HCT116 (cell line): Measurements from ENCODE around the gene AAMDC. TPM values are rescaled to one million over a fixed set of nuclear protein-coding genes. Genes with fewer than 3 reads are reported as not detected.

ENCODE experiments used
- ATAC-seq: fragments of 200-7000 bp; cut with Tn5 transposase; 2 replicates; pipeline ENCODE4 v1.9.1; 2020; ENCODE audit warnings: mild to moderate bottlenecking, moderate library complexity
- BruUV-seq: library from RNA; stranded (reverse); fragments of 400-500 nt; replicated peaks from 2 replicates; lab custom pipeline; 2021; lab: Mats Ljungman, UMichigan
- CTCF ChIA-PET: fragments of 300-600 bp; sonication (Branson Sonifier 250); formaldehyde crosslinking; loops from one replicate; lab custom pipeline; 2021; ENCODE audit warnings: antibody characterized with exemption; lab: Charles Lee
- POLR2A ChIA-PET: fragments of 300-600, 350-600 bp; sonication (Branson Sonifier 250); formaldehyde crosslinking; loops from one replicate; lab custom pipeline; 2021; ENCODE audit warnings: antibody characterized with exemption; lab: Charles Lee
- RAD21 ChIA-PET, 2 experiments: fragments of 300-600 bp; sonication (Branson Sonifier 250); formaldehyde crosslinking; loops; one replicate each; lab custom pipeline; 2023; ENCODE audit warnings: low total read pairs in 2 of 2; ENCODE audit not compliant: uncharacterized antibody in 2 of 2, unreplicated experiment in 2 of 2, low non-redundant PET in 1 of 2; lab: Charles Lee
- DNase-seq: peaks from one replicate; pipeline ENCODE4 v3.0.0-alpha.2; 2010; ENCODE audit warnings: low read depth, low spot score
- H2AFZ ChIP-seq: fragments of 200-600 bp; shearing (Covaris generic), sonication (generic); 2 replicates; pipeline ENCODE4 v1.6.1; 2017; ENCODE audit warnings: low read depth, mixed run types, mixed read lengths, antibody characterized with exemption, low read length; ENCODE audit not compliant: poor library complexity, severe bottlenecking
- H3K27ac ChIP-seq: 2 replicates; pipeline ENCODE4 v1.5.1; 2012; ENCODE audit warnings: low read depth, low read length
- H3K27me3 ChIP-seq: fragments of 200-600 bp; sonication (generic); 2 replicates; pipeline ENCODE4 v1.6.1; 2016; ENCODE audit warnings: mixed run types, low read length, mixed read lengths; ENCODE audit not compliant: insufficient read depth
- H3K36me3 ChIP-seq, 2 experiments: fragments of 200-500 bp in 1 of 2; fragments of 200-600 bp in 1 of 2; sonication (Bioruptor generic) in 1 of 2; sonication (generic) in 1 of 2; 2 replicates each; pipeline versions ENCODE4 v1.5.1 to v1.6.1; 2014 to 2016; ENCODE audit warnings: low read length in 2 of 2, inconsistent platforms in 1 of 2, mixed read lengths in 1 of 2, mixed run types in 1 of 2; ENCODE audit not compliant: insufficient read depth in 2 of 2, control insufficient read depth in 1 of 2
- H3K4me1 ChIP-seq, 2 experiments: fragments of 200-600 bp in 1 of 2; sonication (generic) in 1 of 2; 2 replicates each; pipeline versions ENCODE4 v1.5.1 to v1.6.1; 2012 to 2017; ENCODE audit warnings: low read length in 2 of 2, inconsistent platforms in 1 of 2, mild to moderate bottlenecking in 1 of 2, mixed read lengths in 1 of 2, mixed run types in 1 of 2, moderate library complexity in 1 of 2; ENCODE audit not compliant: insufficient read depth in 2 of 2, control insufficient read depth in 1 of 2
- H3K4me2 ChIP-seq: fragments of 200-600 bp; sonication (generic); 2 replicates; pipeline ENCODE4 v1.6.1; 2017; ENCODE audit warnings: mixed run types, low read length, mixed read lengths
- H3K4me3 ChIP-seq, 2 experiments: fragments of 200-600 bp in 1 of 2; sonication (generic) in 1 of 2; replicated peaks in 1 of 2; 2 replicates each; pipeline ENCODE4 v1.5.1; 2011 to 2016; ENCODE audit warnings: low read length in 2 of 2, control low read depth in 1 of 2, low read depth in 1 of 2, mild to moderate bottlenecking in 1 of 2, mixed read lengths in 1 of 2, mixed run types in 1 of 2
- H3K79me2 ChIP-seq: fragments of 200-600 bp; sonication (generic); 2 replicates; pipeline ENCODE4 v1.6.1; 2017; ENCODE audit warnings: mild to moderate bottlenecking, mixed run types, low read length, moderate library complexity, mixed read lengths; ENCODE audit not compliant: insufficient read depth
- H3K9ac ChIP-seq: fragments of 200-600 bp; sonication (generic); 2 replicates; pipeline ENCODE4 v1.6.1; 2016; ENCODE audit warnings: low read length, mixed read lengths
- H3K9me2 ChIP-seq: fragments of 200-600 bp; sonication (generic), shearing (Covaris generic); 2 replicates; pipeline ENCODE4 v1.6.1; 2017; ENCODE audit warnings: mixed run types, mild to moderate bottlenecking, moderate library complexity; ENCODE audit not compliant: insufficient read depth
- H3K9me3 ChIP-seq, 2 experiments: fragments of 200-500 bp in 1 of 2; fragments of 200-600 bp in 1 of 2; sonication (Bioruptor generic) in 1 of 2; sonication (generic) in 1 of 2; 2 replicates each; pipeline ENCODE4 v1.6.1; 2014 to 2017; ENCODE audit warnings: low read length in 2 of 2, mixed read lengths in 2 of 2, inconsistent platforms in 1 of 2, low read depth in 1 of 2, mild to moderate bottlenecking in 1 of 2, mixed run types in 1 of 2, moderate library complexity in 1 of 2; ENCODE audit not compliant: control insufficient read depth in 1 of 2, insufficient read depth in 1 of 2
- H4K20me1 ChIP-seq: fragments of 200-600 bp; sonication (generic), shearing (Covaris generic); 2 replicates; pipeline ENCODE4 v1.6.1; 2017; ENCODE audit warnings: mixed run types, mild to moderate bottlenecking, moderate library complexity; ENCODE audit not compliant: insufficient read depth
- CEBPB ChIP-seq: IDR thresholded peaks from 2 replicates; pipeline ENCODE4 v1.6.1; 2012; ENCODE audit warnings: low read depth
- EZH2 ChIP-seq: fragments of 200-600 bp; sonication (generic); IDR thresholded peaks from 2 replicates; pipeline ENCODE4 v1.6.1; 2017; ENCODE audit warnings: antibody characterized with exemption, mixed run types
- FOSL1 ChIP-seq: IDR thresholded peaks from 2 replicates; pipeline ENCODE4 v1.6.1; 2012; ENCODE audit warnings: low read depth
- JUND ChIP-seq: IDR thresholded peaks from 2 replicates; pipeline ENCODE4 v1.6.1; 2012
- POLR2AphosphoS5 ChIP-seq: IDR thresholded peaks from 2 replicates; pipeline ENCODE4 v1.6.1; 2011; ENCODE audit warnings: mild to moderate bottlenecking, low read depth, low read length, moderate library complexity
- RAD21 ChIP-seq: IDR thresholded peaks from 2 replicates; pipeline ENCODE4 v1.6.1; 2012; ENCODE audit warnings: low read depth, mild to moderate bottlenecking
- REST ChIP-seq: IDR thresholded peaks from 2 replicates; pipeline ENCODE4 v1.6.1; 2012; ENCODE audit warnings: low read depth
- ZNF274 ChIP-seq: fragments of 200-500 bp; sonication (Bioruptor generic); IDR thresholded peaks from 2 replicates; pipeline ENCODE4 v1.6.1; 2014; ENCODE audit warnings: mild to moderate bottlenecking, low read depth, low read length, inconsistent platforms
- intact Hi-C: fragments of 100-400 bp; cut with micrococcal nuclease; formaldehyde crosslinking; loops from 2 replicates; pipeline ENCODE4 v1.10.0; 2022
- total RNA-seq: library from RNA; stranded (reverse); gene quantifications from one replicate; pipeline ENCODE4 v1.2.1, GENCODE V29; 2021; ENCODE audit not compliant: unreplicated experiment

Gene AAMDC
- total RNA-seq, 1 experiment from 2014 or later: 11.2 TPM

- no peak for TF ChIP-seq POLR2AphosphoS5
- no peak for TF ChIP-seq CEBPB
- no peak for TF ChIP-seq RAD21
- TF ChIP-seq ZNF274: no peak
- TF ChIP-seq JUND: no peak
- TF ChIP-seq FOSL1: no peak
Measured at GRCh38 chr11:77778118-77778517, 42.8 kb upstream of the AAMDC start (continued).

GRCh38 chr11:77778549-77778948 lies 42.4 kb upstream of the AAMDC start:
- no peak for DNase-seq
- Histone ChIP-seq H4K20me1 (no peaks in the 10 kb centered on the region), H3K27ac (no peak overlapping the region), H3K9ac (no peak overlapping the region), H2AFZ (no peak overlapping the region), H3K4me3 (no peak overlapping the region), H3K4me1 (no peaks in the 10 kb centered on the region), H3K27me3 (no peaks in the 10 kb centered on the region), H3K4me2 (no peak overlapping the region), H3K79me2 (peaks cover 28% of the 10 kb centered on the region), H3K36me3 (no peaks in the 10 kb centered on the region), H3K9me2 (no peaks in the 10 kb centered on the region), H3K9me3 (no peaks in the 10 kb centered on the region)
- intact Hi-C loops: loop anchor here (5.0 kb wide), 2 partner anchors 39 to 784 kb away; no protein-coding TSS in a partner anchor
- ChIA-PET RAD21 (no interaction called here), CTCF (no interaction called here), POLR2A (no interaction called here)
- TF ChIP-seq EZH2 (no peak), CEBPB (no peak), REST (no peak), FOSL1 (no peak)
- no peak for ATAC-seq
- no TSS peak for BruUV-seq
